NCI-H1092 treated with DMSO at 0.1 percent for 48 hours (cell line): Measurements from ENCODE around the gene NTN1.
"Not testable (repeated sequence)": the region's sequence is repeated elsewhere in the genome, so short reads cannot be mapped to it uniquely, and the experiment has no call there.

ENCODE experiments used
- DNase-seq: peaks from one replicate; lab custom pipeline; 2025; lab: John Stamatoyannopoulos, UW

Gene NTN1

GRCh38 chr17:9249245-9249953, 228.1 kb downstream of the NTN1 start:
- DNase-seq = no peak

GRCh38 chr17:9251273-9251672, 230.0 kb downstream of the NTN1 start:
- no peak for DNase-seq

- no peak for DNase-seq
Observed at GRCh38 chr17:9253308-9253707, 232.0 kb downstream of the NTN1 start.

- no peak for DNase-seq
Observed at GRCh38 chr17:9254841-9255240, 233.5 kb downstream of the NTN1 start.

- DNase-seq = no peak
Observed at GRCh38 chr17:9255833-9256232, 234.5 kb downstream of the NTN1 start.

GRCh38 chr17:9256361-9256750, 235.0 kb downstream of the NTN1 start:
- DNase-seq = no peak

GRCh38 chr17:9256751-9257629, 235.7 kb downstream of the NTN1 start:
- DNase-seq = no peak

- DNase-seq = not testable (repeated sequence)
Observed at GRCh38 chr17:9257630-9257965, 236.3 kb downstream of the NTN1 start.

GRCh38 chr17:9258115-9259015, 237.1 kb downstream of the NTN1 start:
- DNase-seq = no peak

GRCh38 chr17:9259419-9259818, 238.1 kb downstream of the NTN1 start:
- DNase-seq = no peak

- no peak for DNase-seq
Observed at GRCh38 chr17:9261081-9262012, 240.0 kb downstream of the NTN1 start.

- no peak for DNase-seq
Observed at GRCh38 chr17:9266031-9266680, 244.8 kb downstream of the NTN1 start.

- DNase-seq = no peak
Observed at GRCh38 chr17:9266697-9267117, 245.4 kb downstream of the NTN1 start.

- DNase-seq = no peak
Observed at GRCh38 chr17:9268546-9268945, 247.2 kb downstream of the NTN1 start.

GRCh38 chr17:9269350-9270035, 248.2 kb downstream of the NTN1 start:
- no peak for DNase-seq

GRCh38 chr17:9270921-9271320, 249.6 kb downstream of the NTN1 start:
- no peak for DNase-seq

- no peak for DNase-seq
Observed at GRCh38 chr17:9271989-9272388, 250.7 kb downstream of the NTN1 start.

GRCh38 chr17:9272501-9273200, 251.3 kb downstream of the NTN1 start:
- DNase-seq = no peak
